H9 (cell line): ENCODE data around the gene IL1A. TPM values are rescaled to one million over a fixed set of nuclear protein-coding genes. Genes with fewer than 3 reads are reported as not detected.

Experiments used
- DNase-seq: peaks from one replicate; pipeline ENCODE4 v3.0.0-alpha.2; 2017
- H2AFZ ChIP-seq: one replicate; pipeline ENCODE4 v1.6.1; 2013; ENCODE audit warnings: mild to moderate bottlenecking, low read length, control low read depth, moderate library complexity
- H2AK5ac ChIP-seq: 2 replicates; pipeline ENCODE4 v1.6.1; 2013; ENCODE audit warnings: low read length, control low read depth, mixed read lengths; ENCODE audit not compliant: insufficient read length
- H2BK120ac ChIP-seq: one replicate; pipeline ENCODE4 v1.6.1; 2013; ENCODE audit warnings: low read depth, mild to moderate bottlenecking, low read length, control low read depth, inconsistent platforms; ENCODE audit not compliant: poor library complexity, severe bottlenecking
- H2BK12ac ChIP-seq: 2 replicates; pipeline ENCODE4 v1.6.1; 2013; ENCODE audit warnings: low read length, control low read depth, mixed read lengths, low read depth; ENCODE audit not compliant: insufficient read length
- H2BK15ac ChIP-seq: 2 replicates; pipeline ENCODE4 v1.6.1; 2013; ENCODE audit warnings: low read depth, low read length, control low read depth
- H2BK20ac ChIP-seq: one replicate; pipeline ENCODE4 v1.6.1; 2013; ENCODE audit warnings: low read depth, mild to moderate bottlenecking, low read length, control low read depth, inconsistent platforms; ENCODE audit not compliant: poor library complexity, severe bottlenecking
- H2BK5ac ChIP-seq: 2 replicates; pipeline ENCODE4 v1.6.1; 2013; ENCODE audit warnings: low read length, control low read depth, mixed read lengths; ENCODE audit not compliant: insufficient read length
- H3K14ac ChIP-seq: 2 replicates; pipeline ENCODE4 v1.6.1; 2013; ENCODE audit warnings: low read length, control low read depth; ENCODE audit not compliant: insufficient read depth
- H3K18ac ChIP-seq: 2 replicates; pipeline ENCODE4 v1.6.1; 2013; ENCODE audit warnings: low read depth, mild to moderate bottlenecking, mixed read lengths, low read length, control low read depth; ENCODE audit not compliant: insufficient read length
- H3K23ac ChIP-seq: 2 replicates; pipeline ENCODE4 v1.6.1; 2013; ENCODE audit warnings: low read length, control low read depth, mixed read lengths, low read depth; ENCODE audit not compliant: insufficient read length
- H3K23me2 ChIP-seq: 2 replicates; pipeline ENCODE4 v1.6.1; 2013; ENCODE audit warnings: low read depth, mild to moderate bottlenecking, mixed read lengths, low read length, control low read depth; ENCODE audit not compliant: insufficient read length, poor library complexity, severe bottlenecking
- H3K27ac ChIP-seq: 2 replicates; pipeline ENCODE4 v1.5.1; 2013; ENCODE audit warnings: low read length, control low read depth, mixed read lengths, low read depth; ENCODE audit not compliant: insufficient read length
- H3K27me3 ChIP-seq: 2 replicates; pipeline ENCODE4 v1.6.1; 2013; ENCODE audit warnings: low read length, control low read depth, inconsistent platforms; ENCODE audit not compliant: insufficient read depth
- H3K4ac ChIP-seq: 2 replicates; pipeline ENCODE4 v1.6.1; 2013; ENCODE audit warnings: low read depth, mild to moderate bottlenecking, control low read depth, inconsistent platforms, low read length, moderate library complexity
- H3K4me1 ChIP-seq: 2 replicates; pipeline ENCODE4 v1.6.1; 2013; ENCODE audit warnings: low read length, control low read depth, inconsistent platforms; ENCODE audit not compliant: insufficient read depth
- H3K4me2 ChIP-seq: 2 replicates; pipeline ENCODE4 v1.6.1; 2013; ENCODE audit warnings: low read length, control low read depth, mixed read lengths; ENCODE audit not compliant: insufficient read length, insufficient read depth
- H3K56ac ChIP-seq: 2 replicates; pipeline ENCODE4 v1.6.1; 2013; ENCODE audit warnings: low read depth, mild to moderate bottlenecking, mixed read lengths, low read length, control low read depth; ENCODE audit not compliant: insufficient read length
- H3K79me1 ChIP-seq: 2 replicates; pipeline ENCODE4 v1.6.1; 2013; ENCODE audit warnings: low read depth, mild to moderate bottlenecking, moderate library complexity, low read length, control low read depth, inconsistent platforms; ENCODE audit not compliant: insufficient read depth, poor library complexity, severe bottlenecking
- H3K79me2 ChIP-seq: 2 replicates; pipeline ENCODE4 v1.6.1; 2013; ENCODE audit warnings: low read length, control low read depth, inconsistent platforms; ENCODE audit not compliant: insufficient read depth
- H3K9ac ChIP-seq: 2 replicates; pipeline ENCODE4 v1.6.1; 2013; ENCODE audit warnings: low read length, control low read depth, mixed read lengths; ENCODE audit not compliant: insufficient read length; ENCODE audit errors: extremely low read depth
- H3K9me3 ChIP-seq: one replicate; pipeline ENCODE4 v1.6.1; 2013; ENCODE audit warnings: low read depth, low read length, inconsistent platforms; ENCODE audit not compliant: control insufficient read depth
- H3T11ph ChIP-seq: one replicate; pipeline ENCODE4 v1.6.1; 2013; ENCODE audit warnings: mild to moderate bottlenecking, low read length, control low read depth, inconsistent platforms
- H4K20me1 ChIP-seq: one replicate; pipeline ENCODE4 v1.6.1; 2013; ENCODE audit not compliant: control insufficient read depth, insufficient read length, insufficient read depth
- H4K5ac ChIP-seq: 2 replicates; pipeline ENCODE4 v1.6.1; 2013; ENCODE audit warnings: low read depth, mild to moderate bottlenecking, mixed read lengths, low read length, control low read depth; ENCODE audit not compliant: insufficient read length
- H4K8ac ChIP-seq: replicated peaks from 2 replicates; pipeline ENCODE4 v1.6.1; 2013; ENCODE audit warnings: low read length, control low read depth, mixed read lengths, low read depth; ENCODE audit not compliant: insufficient read length
- H4K91ac ChIP-seq: 2 replicates; pipeline ENCODE4 v1.6.1; 2013; ENCODE audit warnings: low read depth, mild to moderate bottlenecking, moderate library complexity, mixed read lengths, low read length, control low read depth; ENCODE audit not compliant: insufficient read length
- H3K27ac Mint-ChIP-seq, 3 experiments: 2 replicates in 2 of 3; 3 replicates in 1 of 3; pipeline ENCODE4 v1.8.0; 2020 to 2021; ENCODE audit warnings: mixed read lengths in 3 of 3, mild to moderate bottlenecking in 1 of 3, moderate library complexity in 1 of 3
- H3K27me3 Mint-ChIP-seq: 2 replicates; pipeline ENCODE4 v1.8.0; 2021; ENCODE audit warnings: low read depth, mild to moderate bottlenecking, moderate library complexity, mixed read lengths
- H3K36me3 Mint-ChIP-seq, 3 experiments: 2 replicates in 2 of 3; 3 replicates in 1 of 3; pipeline ENCODE4 v1.8.0; 2020 to 2021; ENCODE audit warnings: low read depth in 3 of 3, mixed read lengths in 3 of 3; ENCODE audit not compliant: insufficient read depth in 1 of 3
- H3K4me1 Mint-ChIP-seq, 2 experiments: 2 replicates each; pipeline ENCODE4 v1.8.0; 2020; ENCODE audit warnings: mixed read lengths in 2 of 2
- H3K4me3 Mint-ChIP-seq, 2 experiments: 2 replicates in 1 of 2; 3 replicates in 1 of 2; pipeline ENCODE4 v1.8.0; 2020 to 2021; ENCODE audit warnings: mild to moderate bottlenecking in 2 of 2, mixed read lengths in 2 of 2, moderate library complexity in 1 of 2
- H3K9me3 Mint-ChIP-seq, 2 experiments: 2 replicates in 1 of 2; 3 replicates in 1 of 2; pipeline ENCODE4 v1.8.0; 2020; ENCODE audit warnings: mild to moderate bottlenecking in 2 of 2, mixed read lengths in 2 of 2, moderate library complexity in 1 of 2
- CTCF ChIP-seq: fragments of 200-600 bp; sonication (generic); conservative IDR thresholded peaks from 3 replicates; pipeline ENCODE4 v1.8.0; 2021; ENCODE audit warnings: antibody characterized with exemption, mild to moderate bottlenecking
- WGBS: extraction: QIAGEN DNeasy Blood & Tissue Kit; methylation state at CpG from one replicate; pipeline ENCODE4 v1.1.7; 2013; ENCODE audit warnings: missing lambda C conversion rate, low lambda C conversion rate, mixed read lengths; ENCODE audit not compliant: insufficient read length; ENCODE audit errors: extremely low coverage; 5-methylcytosine and 5-hydroxymethylcytosine counted together
- total RNA-seq: library from RNA; stranded (reverse); gene quantifications from 2 replicates; pipeline ENCODE4 v1.2.1, GENCODE V29; 2021

Gene IL1A
- total RNA-seq, 1 experiment from 2014 or later, result 0.35 TPM

- no peak overlapping the region for H4K5ac ChIP-seq
- H3K79me2 ChIP-seq, result no peaks in the 10 kb centered on the region
- H3K4ac ChIP-seq, result no peak overlapping the region
- Mint-ChIP-seq H3K9me3 (no peaks in the 10 kb centered on the region), H3K27me3 (no peaks in the 10 kb centered on the region), H3K27ac (0 out of 7 replicates have a peak overlapping the region, but pooled peaks of 1 of the 3 experiments have one; percentile 54), H3K4me3 (no peak overlapping the region), H3K36me3 (peaks cover 19 to 63% (median 60%) of the 10 kb centered on the region in 3 experiments; a peak in 6 of 7 replicates), H3K4me1 (peaks cover 2 to 6% of the 10 kb centered on the region in 2 experiments; a peak in 3 of 4 replicates)
- peaks cover 3% of the 10 kb centered on the region for H3K79me1 ChIP-seq
- no peak overlapping the region for H2BK20ac ChIP-seq
- no peaks in the 10 kb centered on the region for H4K20me1 ChIP-seq
- no peaks in the 10 kb centered on the region for H3K23me2 ChIP-seq
- DNase-seq, result no peak
- no peaks in the 10 kb centered on the region for H3K27me3 ChIP-seq
- H2BK12ac ChIP-seq, result no peak overlapping the region
- no peak overlapping the region for H3K14ac ChIP-seq
- WGBS, result no CpG with 5 or more reads among the region's 4 CpGs
- no peak overlapping the region for H2AK5ac ChIP-seq
- no peak overlapping the region for H3K18ac ChIP-seq
- no peak overlapping the region for H2BK120ac ChIP-seq
- no peak overlapping the region for H2AFZ ChIP-seq
- H2BK15ac ChIP-seq, result no peak overlapping the region
- H3K4me1 ChIP-seq, result no peaks in the 10 kb centered on the region; the same call in 1 of the 2 replicates
- no peak overlapping the region for H4K91ac ChIP-seq
- no peak overlapping the region for H3K4me2 ChIP-seq
- H3T11ph ChIP-seq, result no peak overlapping the region
- H2BK5ac ChIP-seq, result no peak overlapping the region
- no peak overlapping the region for H3K56ac ChIP-seq
- no peaks in the 10 kb centered on the region for H3K9me3 ChIP-seq
- H3K27ac ChIP-seq, result no peak overlapping the region
- no peak for TF ChIP-seq CTCF
- no peak overlapping the region for H4K8ac ChIP-seq
- H3K9ac ChIP-seq, result no peak overlapping the region
- H3K23ac ChIP-seq, result no peak overlapping the region
Measured at GRCh38 chr2:112752667-112753066, 31.6 kb downstream of the IL1A start.
